ENCODE results near the gene UMODL1.

UMODL1 gene

DNA sequence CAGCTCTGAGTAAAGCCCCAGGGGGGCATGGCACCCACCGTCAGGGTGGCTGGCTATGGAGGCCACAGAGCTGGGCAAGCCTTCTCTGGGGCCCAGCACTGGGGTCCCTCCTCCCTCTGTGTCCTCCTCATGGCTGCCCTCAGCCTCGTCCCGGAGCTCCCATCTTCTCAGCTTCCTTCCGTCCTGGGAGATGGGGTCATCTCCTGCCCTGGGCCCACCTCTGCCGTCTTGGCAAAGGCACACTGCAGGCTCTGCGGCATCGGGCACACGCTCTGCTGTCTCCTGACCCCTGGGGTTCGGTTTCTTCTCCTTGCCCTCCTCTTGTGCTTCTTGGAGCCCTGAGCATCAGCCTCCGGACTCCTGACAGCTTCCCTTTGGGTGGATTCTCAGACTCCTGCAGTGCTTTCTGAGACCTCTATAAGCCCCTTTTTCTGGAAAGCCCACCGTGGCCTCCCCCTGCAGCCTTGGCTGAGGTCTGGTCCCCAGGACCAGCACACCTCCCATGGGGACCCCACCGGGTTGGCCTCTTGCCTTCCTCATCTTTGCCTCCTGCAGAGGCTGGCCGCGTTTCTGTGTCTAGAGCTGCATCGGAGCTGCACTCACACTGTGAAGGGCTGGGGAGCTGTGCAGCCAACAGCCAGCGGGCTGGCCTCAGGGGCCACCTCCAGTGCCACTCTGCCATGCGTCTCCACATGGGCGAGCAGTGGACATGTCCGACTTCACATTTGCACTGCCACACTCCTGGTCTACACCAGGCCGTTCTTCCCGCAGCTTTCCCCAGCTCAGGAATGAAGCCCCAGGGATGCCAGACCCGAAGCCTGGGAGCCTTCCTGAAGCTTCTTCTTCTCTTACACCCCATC, 11.6 kb downstream of the UMODL1 start:
- DNase-seq = no peak

- no peak for DNase-seq
These were observed 12.2 kb downstream of the UMODL1 start for GRCh38 chr21:42083361-42083690.

DNA sequence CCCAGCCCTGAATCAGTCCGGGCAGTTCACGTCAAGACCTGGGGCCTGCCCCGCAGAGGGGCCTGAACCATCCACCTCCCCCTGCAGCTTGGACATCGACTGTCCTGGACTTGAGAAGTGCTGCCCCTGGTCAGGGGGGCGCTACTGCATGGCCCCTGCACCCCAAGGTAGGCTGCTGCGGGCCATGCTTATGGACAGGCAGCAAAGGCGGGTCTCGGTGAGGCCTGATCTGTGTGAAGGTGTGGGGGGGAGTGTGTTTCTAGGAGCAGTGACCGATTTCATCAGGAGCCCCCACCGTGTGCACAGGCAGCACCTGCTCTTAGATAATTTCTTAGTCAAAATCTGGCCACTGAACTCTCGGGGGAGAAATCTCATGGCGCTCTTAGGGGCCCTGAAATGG, 13.0 kb downstream of the UMODL1 start:
- no peak for DNase-seq

DNA sequence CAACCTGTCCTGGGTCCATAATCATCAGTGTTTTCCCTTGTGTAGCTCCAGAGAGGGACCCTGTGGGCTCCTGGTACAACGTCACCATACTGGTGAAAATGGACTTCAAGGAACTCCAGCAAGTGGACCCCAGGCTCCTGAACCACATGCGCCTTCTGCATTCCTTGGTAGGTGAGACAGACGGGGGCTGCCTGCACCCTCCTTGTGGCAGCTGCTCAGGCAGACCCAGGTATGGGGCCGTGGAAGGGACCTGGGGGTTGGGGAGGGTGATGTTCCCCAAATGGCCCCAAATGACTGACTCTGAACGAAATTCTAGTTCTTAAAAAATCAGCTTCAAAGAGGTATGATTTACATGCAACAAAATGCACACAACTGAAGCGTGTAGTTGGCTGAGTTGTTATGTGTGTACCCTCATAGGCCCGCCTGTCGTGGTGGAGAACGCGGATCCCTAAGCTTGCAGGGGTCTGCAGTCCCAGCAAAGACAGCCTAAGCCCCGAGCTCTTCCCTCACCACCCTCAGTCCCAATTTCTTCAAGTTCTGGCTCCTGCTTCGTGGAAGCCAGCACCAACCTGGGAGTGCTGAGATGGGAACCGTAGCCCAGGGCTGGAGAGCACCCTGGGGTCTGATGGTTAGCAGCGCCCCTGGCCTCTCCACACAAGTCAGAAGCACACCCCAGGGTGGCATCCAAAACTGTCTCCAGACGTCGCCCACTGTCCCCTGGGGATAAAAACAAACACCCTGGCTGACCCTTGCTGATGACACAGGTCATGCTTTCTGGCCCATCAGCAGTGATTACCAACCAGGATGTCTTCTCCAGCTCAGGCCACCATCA, 14.3 kb downstream of the UMODL1 start:
- DNase-seq = no peak

DNA sequence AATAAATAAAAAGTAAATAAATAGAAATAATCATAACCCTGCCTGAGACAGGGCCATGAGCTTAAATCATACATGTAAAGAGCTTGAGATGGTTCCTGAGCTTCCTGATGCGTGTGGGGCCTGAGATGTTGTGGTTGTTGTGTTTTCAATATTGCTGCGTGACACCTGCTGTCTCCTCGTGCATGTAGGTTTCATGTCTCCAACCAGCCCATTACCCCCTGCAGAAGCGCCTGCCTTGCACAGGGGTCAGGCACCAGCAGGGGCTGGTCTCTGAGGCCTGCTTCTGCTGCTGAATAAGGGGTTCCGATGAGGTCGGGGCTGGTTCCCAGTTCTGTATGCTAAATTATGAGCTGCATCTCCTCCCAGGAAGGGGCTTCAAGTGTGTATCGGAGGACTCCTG, 15.9 kb downstream of the UMODL1 start:
- DNase-seq = no peak

GRCh38 chr21:42088148-42088547, 17.0 kb downstream of the UMODL1 start:
- no peak for DNase-seq

DNA sequence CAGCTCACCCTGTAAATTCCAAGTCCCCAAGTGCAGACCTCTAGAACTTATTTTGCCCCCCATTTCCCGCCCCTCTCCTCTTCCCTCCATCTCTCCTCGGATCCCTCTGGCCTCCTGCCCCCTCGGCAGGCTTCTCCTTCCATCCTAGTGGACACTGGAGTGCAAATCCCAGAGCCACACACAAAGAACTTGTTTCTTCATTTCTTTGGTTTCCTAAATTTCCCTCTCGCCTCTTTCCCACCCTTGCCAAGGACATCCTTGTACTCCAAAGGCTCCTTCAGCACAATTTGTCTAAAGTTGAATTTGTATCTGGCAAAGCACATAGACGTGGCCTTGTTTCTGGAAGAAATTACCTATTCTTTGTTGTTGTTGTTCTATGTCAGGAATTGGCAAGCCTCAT, 17.5 kb downstream of the UMODL1 start:
- no peak for DNase-seq

DNA sequence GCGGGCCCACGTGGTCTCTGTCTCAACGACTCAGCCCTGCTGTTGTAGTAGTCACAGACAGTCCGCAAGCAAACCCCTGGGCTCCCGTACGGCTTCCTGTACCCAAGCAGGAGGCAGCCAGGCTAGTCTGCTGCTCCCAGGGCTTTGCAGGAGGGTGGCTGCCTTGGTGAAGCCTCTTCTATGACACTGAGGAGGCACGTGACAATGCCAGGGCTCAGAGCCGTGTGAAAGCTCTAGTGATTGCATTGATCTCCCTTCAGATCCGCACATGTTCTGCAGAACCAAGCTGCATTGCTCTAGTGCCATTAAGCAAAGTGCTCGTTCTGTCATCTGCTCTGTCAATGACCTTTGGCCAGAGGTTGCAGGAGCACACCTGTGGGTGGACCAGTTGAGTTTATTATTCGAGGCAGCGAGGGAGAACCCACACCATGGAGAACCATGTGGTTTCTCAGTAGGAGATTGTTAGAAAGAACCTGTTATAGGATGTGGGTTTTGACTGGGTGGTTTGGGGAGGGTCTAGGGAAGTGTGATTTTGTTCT, 18.0 kb downstream of the UMODL1 start:
- no peak for DNase-seq

- no peak for DNase-seq
These were observed 18.7 kb downstream of the UMODL1 start for GRCh38 chr21:42089665-42090310.

GRCh38 chr21:42091899-42092508, 20.9 kb downstream of the UMODL1 start:
- no peak for DNase-seq

GRCh38 chr21:42092771-42093170, 21.7 kb downstream of the UMODL1 start:
- DNase-seq = no peak

- DNase-seq = no peak
These were observed 22.1 kb downstream of the UMODL1 start for GRCh38 chr21:42093186-42093585.

DNA sequence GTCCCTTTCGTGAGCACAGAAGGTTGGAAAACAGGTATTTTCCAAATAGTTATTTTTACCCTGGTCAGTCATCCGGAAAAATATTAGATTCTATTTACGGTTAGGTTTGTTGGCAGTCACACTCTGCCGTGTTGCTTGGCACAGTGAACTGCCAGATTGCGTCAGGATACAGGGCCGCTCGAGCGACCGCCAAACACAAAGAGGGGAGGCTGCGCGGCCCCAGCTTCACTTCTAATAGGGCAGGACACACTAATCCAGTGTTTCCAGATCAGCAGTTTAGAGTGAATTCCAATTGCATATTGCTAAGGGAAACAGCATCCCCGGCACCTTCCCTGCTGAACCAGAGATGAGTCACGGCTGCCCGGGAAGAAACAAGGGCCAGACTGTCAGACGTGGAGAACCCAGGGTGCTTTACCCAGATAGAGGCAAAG, 22.9 kb downstream of the UMODL1 start:
- DNase-seq = no peak

- DNase-seq = no peak
These were observed 23.7 kb downstream of the UMODL1 start for GRCh38 chr21:42094811-42095210.

- no peak for DNase-seq
These were observed 24.5 kb downstream of the UMODL1 start for GRCh38 chr21:42095581-42095980.

GRCh38 chr21:42096566-42096965, 25.4 kb downstream of the UMODL1 start:
- no peak for DNase-seq

DNA sequence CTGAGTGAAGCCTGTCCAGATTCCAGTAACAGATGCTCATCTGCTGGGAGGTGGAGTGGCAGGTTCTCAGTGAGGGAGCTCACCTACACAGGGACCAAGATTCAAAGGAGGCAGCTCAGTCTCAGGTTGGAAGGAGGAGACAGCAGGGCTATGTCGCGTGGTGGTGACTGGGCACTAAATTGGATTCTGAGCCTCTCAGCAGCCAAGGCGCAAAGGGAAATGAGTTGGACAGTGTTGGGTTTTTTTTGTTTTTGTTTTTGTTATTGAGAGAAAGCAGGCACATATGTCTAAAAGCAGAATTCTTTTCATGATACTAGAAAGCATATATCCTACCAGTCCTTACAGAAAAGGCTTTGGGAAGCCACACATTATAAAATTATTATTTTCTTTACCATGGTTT, 26.2 kb downstream of the UMODL1 start:
- DNase-seq = no peak

DNA sequence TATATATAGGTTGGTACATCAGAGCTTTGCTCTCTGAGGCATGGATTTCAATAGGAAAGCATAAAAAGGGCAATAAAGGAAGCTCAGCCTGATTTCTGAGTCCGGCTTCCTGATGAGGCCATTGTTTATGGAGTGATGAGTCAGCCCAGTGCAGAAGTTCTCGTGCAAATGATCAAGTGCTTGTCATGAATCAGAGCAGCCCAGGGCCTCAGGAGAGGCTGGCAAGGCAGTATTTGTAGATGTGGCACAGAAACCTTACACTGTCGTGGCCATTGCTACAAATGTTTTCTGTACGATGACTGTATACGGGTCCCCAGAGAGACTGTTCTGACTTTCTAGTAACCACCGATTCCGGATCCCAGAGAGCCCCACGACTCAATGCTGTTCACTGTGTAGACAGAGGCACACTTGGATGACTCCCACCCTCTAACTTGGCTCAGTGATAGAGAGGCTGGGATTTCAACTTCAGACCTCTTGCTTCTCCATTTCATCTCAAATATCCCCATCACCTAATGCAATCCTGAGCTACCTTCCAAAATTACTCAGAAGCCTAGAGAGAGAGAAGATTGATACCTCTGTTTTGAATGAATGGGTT, 26.8 kb downstream of the UMODL1 start:
- DNase-seq = no peak

DNA sequence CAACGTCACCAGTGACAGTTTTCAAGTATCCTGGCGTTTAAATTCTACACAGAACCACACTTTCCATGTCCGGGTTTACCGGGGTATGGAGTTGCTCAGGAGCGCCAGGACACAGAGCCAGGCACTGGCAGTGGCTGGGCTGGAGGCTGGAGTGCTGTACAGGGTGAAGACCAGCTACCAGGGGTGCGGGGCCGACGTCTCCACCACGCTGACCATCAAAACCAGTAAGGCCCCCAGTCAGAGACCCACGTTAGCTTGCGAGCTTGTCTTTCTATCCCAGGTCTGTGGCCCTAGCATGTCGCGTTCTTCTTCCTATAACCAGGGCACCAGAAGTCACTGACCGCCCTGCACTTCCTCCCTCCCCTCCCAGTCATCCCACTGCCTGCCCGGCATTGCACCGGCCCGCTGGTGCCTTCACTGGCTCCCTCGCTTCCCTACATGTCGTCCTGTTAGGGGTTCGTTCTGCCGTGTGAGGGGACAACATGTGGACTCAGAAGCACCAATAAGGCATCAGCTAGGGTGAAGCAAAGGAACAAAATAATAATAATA, 27.9 kb downstream of the UMODL1 start:
- no peak for DNase-seq

DNA sequence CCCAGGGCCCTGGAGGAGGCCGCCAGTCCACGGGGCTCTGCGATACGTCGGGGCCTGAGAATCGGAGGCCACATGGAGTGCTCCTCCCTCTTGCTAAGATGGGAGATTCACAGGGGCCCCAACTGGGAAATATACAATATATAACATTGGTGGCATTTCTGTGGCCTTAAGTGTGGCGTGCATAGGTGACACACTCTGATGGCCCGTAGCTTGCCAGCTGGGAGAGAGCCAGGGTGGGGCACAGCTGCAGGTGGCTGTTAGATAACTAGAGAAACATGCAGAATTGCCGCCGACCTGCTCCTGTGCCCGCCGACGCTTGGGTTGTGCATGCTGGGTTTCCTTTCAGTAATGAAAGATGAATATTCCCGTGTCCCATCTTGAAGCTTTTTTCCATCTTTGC, 30.1 kb downstream of the UMODL1 start:
- DNase-seq = no peak

DNA sequence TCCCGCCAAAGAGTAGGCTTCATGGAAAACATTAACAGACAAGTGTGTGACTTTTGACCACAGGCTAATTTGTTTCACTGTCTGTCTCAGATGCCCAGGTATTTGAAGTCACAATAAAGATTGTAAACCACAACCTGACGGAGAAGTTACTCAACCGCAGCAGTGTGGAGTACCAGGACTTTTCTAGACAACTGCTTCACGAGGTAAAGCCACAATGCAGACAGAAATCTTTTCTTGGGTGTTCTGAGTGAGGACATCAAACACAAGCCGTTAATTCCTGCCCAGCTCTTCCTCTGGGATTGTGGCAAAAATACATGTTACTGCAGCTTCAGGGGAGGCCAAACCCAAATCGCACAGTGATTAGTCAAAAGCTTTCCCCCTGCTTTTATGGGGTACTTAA, 31.0 kb downstream of the UMODL1 start:
- DNase-seq = no peak

DNA sequence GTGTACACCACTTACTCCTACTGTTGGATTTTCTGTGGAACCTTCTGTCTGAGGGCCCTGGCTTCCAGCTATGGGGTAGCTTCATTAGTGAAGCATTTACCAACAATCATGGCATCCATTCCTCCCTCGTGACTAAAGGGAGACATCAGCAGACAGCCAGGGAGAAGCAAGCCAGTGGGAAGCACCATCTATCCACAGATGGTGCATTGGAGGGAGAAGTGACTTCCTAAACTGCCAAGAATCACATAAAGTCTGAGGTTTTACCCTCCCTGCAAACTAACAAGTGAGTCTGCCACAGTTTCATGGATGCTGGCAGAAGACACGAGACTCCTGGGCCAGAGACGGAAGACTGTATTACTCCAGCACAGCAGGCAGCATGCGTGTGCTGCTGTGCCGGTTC, 31.4 kb downstream of the UMODL1 start:
- no peak for DNase-seq
